Activated naive CD8-positive, alpha-beta T cell treated with anti-CD3 and anti-CD28 coated beads, Interleukin-2, amount 50 U/mL, for 24 hours (primary cell): ENCODE data around the gene SGCD.

Experiments
- ATAC-seq: fragments of 150-1000 bp; cut with Tn5 transposase; one replicate; pipeline ENCODE4 v1.10.0; 2021
- DNase-seq: peaks from one replicate; pipeline ENCODE4 v3.0.0; 2021
- H3K27ac Mint-ChIP-seq: one replicate; pipeline ENCODE4 v1.8.0; 2021; ENCODE audit warnings: mild to moderate bottlenecking, mixed read lengths
- H3K27me3 Mint-ChIP-seq: one replicate; pipeline ENCODE4 v1.8.0; 2021; ENCODE audit warnings: mixed read lengths
- H3K36me3 Mint-ChIP-seq: one replicate; pipeline ENCODE4 v1.8.0; 2021; ENCODE audit warnings: low read depth, mixed read lengths
- H3K4me1 Mint-ChIP-seq: one replicate; pipeline ENCODE4 v1.8.0; 2021; ENCODE audit warnings: mixed read lengths
- H3K4me3 Mint-ChIP-seq: one replicate; pipeline ENCODE4 v1.8.0; 2021; ENCODE audit warnings: mild to moderate bottlenecking, moderate library complexity, mixed read lengths
- H3K9me3 Mint-ChIP-seq: one replicate; pipeline ENCODE4 v1.8.0; 2021; ENCODE audit warnings: mixed read lengths

The SGCD gene

GRCh38 chr5:156513123-156513815 is 186.3 kb downstream of the SGCD start:
- Mint-ChIP-seq H3K9me3 (peaks cover 7% of the 10 kb centered on the region), H3K36me3 (no peaks in the 10 kb centered on the region), H3K27me3 (peaks cover 9% of the 10 kb centered on the region), H3K4me1 (no peaks in the 10 kb centered on the region), H3K4me3 (no peak overlapping the region), H3K27ac (no peak overlapping the region)
- ATAC-seq: no peak
- no peak for DNase-seq

- DNase-seq: no peak
- Mint-ChIP-seq H3K4me1 (no peaks in the 10 kb centered on the region), H3K9me3 (peaks cover 17% of the 10 kb centered on the region), H3K27me3 (peaks cover 9% of the 10 kb centered on the region), H3K27ac (no peak overlapping the region), H3K36me3 (no peaks in the 10 kb centered on the region), H3K4me3 (no peak overlapping the region)
- no peak for ATAC-seq
Measured at GRCh38 chr5:156515121-156515520, 188.2 kb downstream of the SGCD start.

- no peak for DNase-seq
Measured at GRCh38 chr5:156515803-156516360, 188.9 kb downstream of the SGCD start.

GRCh38 chr5:156522651-156523529 is 195.9 kb downstream of the SGCD start:
- peaks cover 2% of the 10 kb centered on the region for H3K27me3 Mint-ChIP-seq
- H3K4me3 Mint-ChIP-seq: no peak overlapping the region
- no peak overlapping the region for H3K27ac Mint-ChIP-seq
- DNase-seq (no peak), ATAC-seq (no peak)
- H3K4me1 Mint-ChIP-seq: no peaks in the 10 kb centered on the region
- H3K36me3 Mint-ChIP-seq: no peaks in the 10 kb centered on the region
- H3K9me3 Mint-ChIP-seq: peaks cover 14% of the 10 kb centered on the region

More at GRCh38 chr5:156515803-156516360, 188.9 kb downstream of the SGCD start:
- H3K4me3 Mint-ChIP-seq: no peak overlapping the region
- no peaks in the 10 kb centered on the region for H3K4me1 Mint-ChIP-seq
- H3K36me3 Mint-ChIP-seq: no peaks in the 10 kb centered on the region
- H3K27ac Mint-ChIP-seq: no peak overlapping the region
- H3K9me3 Mint-ChIP-seq: peaks cover 17% of the 10 kb centered on the region
- ATAC-seq: no peak
- peaks cover 9% of the 10 kb centered on the region for H3K27me3 Mint-ChIP-seq

GRCh38 chr5:156523607-156524006 is 196.6 kb downstream of the SGCD start:
- Mint-ChIP-seq H3K4me3 (no peak overlapping the region), H3K27me3 (peaks cover 1% of the 10 kb centered on the region), H3K4me1 (no peaks in the 10 kb centered on the region), H3K9me3 (peaks cover 11% of the 10 kb centered on the region), H3K36me3 (no peaks in the 10 kb centered on the region), H3K27ac (no peak overlapping the region)
- DNase-seq (no peak), ATAC-seq (no peak)

- Mint-ChIP-seq H3K4me1 (no peaks in the 10 kb centered on the region), H3K36me3 (no peaks in the 10 kb centered on the region), H3K9me3 (no peaks in the 10 kb centered on the region), H3K27ac (no peak overlapping the region), H3K4me3 (no peak overlapping the region), H3K27me3 (peaks cover 4% of the 10 kb centered on the region)
- ATAC-seq (no peak), DNase-seq (no peak)
Measured at GRCh38 chr5:156526081-156526925, 199.3 kb downstream of the SGCD start.

- H3K27ac Mint-ChIP-seq: no peak overlapping the region
- no peak overlapping the region for H3K4me3 Mint-ChIP-seq
- ATAC-seq (no peak), DNase-seq (no peak)
- H3K9me3 Mint-ChIP-seq: no peaks in the 10 kb centered on the region
- H3K4me1 Mint-ChIP-seq: no peaks in the 10 kb centered on the region
- H3K27me3 Mint-ChIP-seq: peaks cover 4% of the 10 kb centered on the region
- H3K36me3 Mint-ChIP-seq: no peaks in the 10 kb centered on the region
Measured at GRCh38 chr5:156527611-156528010, 200.6 kb downstream of the SGCD start.

- no peak overlapping the region for H3K27ac Mint-ChIP-seq
- ATAC-seq (no peak), DNase-seq (no peak)
- no peak overlapping the region for H3K4me3 Mint-ChIP-seq
- no peaks in the 10 kb centered on the region for H3K4me1 Mint-ChIP-seq
- peaks cover 4% of the 10 kb centered on the region for H3K27me3 Mint-ChIP-seq
- no peaks in the 10 kb centered on the region for H3K36me3 Mint-ChIP-seq
- H3K9me3 Mint-ChIP-seq: no peaks in the 10 kb centered on the region
Measured at GRCh38 chr5:156528673-156529072, 201.7 kb downstream of the SGCD start.

GRCh38 chr5:156529892-156530291 is 202.9 kb downstream of the SGCD start:
- ATAC-seq (no peak), DNase-seq (no peak)
- H3K4me1 Mint-ChIP-seq: no peaks in the 10 kb centered on the region
- no peaks in the 10 kb centered on the region for H3K9me3 Mint-ChIP-seq
- H3K27me3 Mint-ChIP-seq: peaks cover 7% of the 10 kb centered on the region
- H3K36me3 Mint-ChIP-seq: no peaks in the 10 kb centered on the region
- H3K4me3 Mint-ChIP-seq: no peak overlapping the region
- no peak overlapping the region for H3K27ac Mint-ChIP-seq

- Mint-ChIP-seq H3K4me1 (no peaks in the 10 kb centered on the region), H3K27ac (no peak overlapping the region), H3K36me3 (no peaks in the 10 kb centered on the region), H3K9me3 (no peaks in the 10 kb centered on the region), H3K4me3 (no peak overlapping the region), H3K27me3 (peaks cover 7% of the 10 kb centered on the region)
- DNase-seq: no peak
- ATAC-seq: no peak
Measured at GRCh38 chr5:156531199-156531598, 204.2 kb downstream of the SGCD start.

- Mint-ChIP-seq H3K4me1 (no peaks in the 10 kb centered on the region), H3K9me3 (no peaks in the 10 kb centered on the region), H3K4me3 (no peak overlapping the region), H3K27me3 (peaks cover 5% of the 10 kb centered on the region), H3K27ac (no peak overlapping the region), H3K36me3 (no peaks in the 10 kb centered on the region)
- ATAC-seq (no peak), DNase-seq (no peak)
Measured at GRCh38 chr5:156532921-156533320, 206.0 kb downstream of the SGCD start.

- no peaks in the 10 kb centered on the region for H3K9me3 Mint-ChIP-seq
- no peaks in the 10 kb centered on the region for H3K36me3 Mint-ChIP-seq
- ATAC-seq (no peak), DNase-seq (no peak)
- peaks cover 3% of the 10 kb centered on the region for H3K27me3 Mint-ChIP-seq
- H3K27ac Mint-ChIP-seq: no peak overlapping the region
- no peaks in the 10 kb centered on the region for H3K4me1 Mint-ChIP-seq
- no peak overlapping the region for H3K4me3 Mint-ChIP-seq
Measured at GRCh38 chr5:156534085-156534484, 207.1 kb downstream of the SGCD start.

- ATAC-seq (no peak), DNase-seq (no peak)
- no peaks in the 10 kb centered on the region for H3K36me3 Mint-ChIP-seq
- H3K9me3 Mint-ChIP-seq: no peaks in the 10 kb centered on the region
- H3K27ac Mint-ChIP-seq: no peak overlapping the region
- peaks cover 3% of the 10 kb centered on the region for H3K27me3 Mint-ChIP-seq
- H3K4me3 Mint-ChIP-seq: no peak overlapping the region
- H3K4me1 Mint-ChIP-seq: no peaks in the 10 kb centered on the region
Measured at GRCh38 chr5:156534906-156535485, 208.0 kb downstream of the SGCD start.

GRCh38 chr5:156540491-156540890 is 213.5 kb downstream of the SGCD start:
- H3K9me3 Mint-ChIP-seq: no peaks in the 10 kb centered on the region
- no peaks in the 10 kb centered on the region for H3K36me3 Mint-ChIP-seq
- no peak overlapping the region for H3K27ac Mint-ChIP-seq
- ATAC-seq: no peak
- H3K27me3 Mint-ChIP-seq: no peaks in the 10 kb centered on the region
- no peak overlapping the region for H3K4me3 Mint-ChIP-seq
- DNase-seq: no peak
- no peaks in the 10 kb centered on the region for H3K4me1 Mint-ChIP-seq
